Fibroblast of gingiva (primary cell): ENCODE measurements around the gene FARP1.
A peak's percentile ranks its signal among the peaks of the same experiment; 100 is the strongest.

Experiments used
- DNase-seq: peaks from one replicate; pipeline ENCODE4 v3.0.0-alpha.2; 2011; ENCODE audit warnings: low read depth

The FARP1 gene

GRCh38 chr13:98175823-98176222, 32.9 kb downstream of the FARP1 start:
- no peak for DNase-seq

GRCh38 chr13:98176777-98177608, 34.1 kb downstream of the FARP1 start, which contains the start of gene RNF113B:
Gene RNF113B (minus strand): TSS chr13:98177269. CDS start chr13:98177236, 33 bp downstream.
- no peak for DNase-seq

- DNase-seq: no peak
Measured at GRCh38 chr13:98180092-98180491, 37.2 kb downstream of the FARP1 start.

GRCh38 chr13:98181111-98181815, 38.4 kb downstream of the FARP1 start:
- DNase-seq: peak; percentile 16

GRCh38 chr13:98182153-98182552, 39.3 kb downstream of the FARP1 start:
- no peak for DNase-seq

- DNase-seq: no peak
Measured at GRCh38 chr13:98182589-98182988, 39.7 kb downstream of the FARP1 start.

- peak; percentile 31 for DNase-seq
Measured at GRCh38 chr13:98184792-98185191, 41.9 kb downstream of the FARP1 start.

- no peak for DNase-seq
Measured at GRCh38 chr13:98187155-98187964, 44.5 kb downstream of the FARP1 start.

- no peak for DNase-seq
Measured at GRCh38 chr13:98187965-98188261, 45.0 kb downstream of the FARP1 start.

GRCh38 chr13:98188544-98189166, 45.8 kb downstream of the FARP1 start:
- no peak for DNase-seq

GRCh38 chr13:98189841-98190505, 47.1 kb downstream of the FARP1 start:
- DNase-seq: no peak

- no peak for DNase-seq
Measured at GRCh38 chr13:98190889-98191444, 48.1 kb downstream of the FARP1 start.

- no peak for DNase-seq
Measured at GRCh38 chr13:98192008-98192407, 49.1 kb downstream of the FARP1 start.

GRCh38 chr13:98195054-98195791, 52.3 kb downstream of the FARP1 start:
- DNase-seq: no peak

- no peak for DNase-seq
Measured at GRCh38 chr13:98198683-98199082, 55.8 kb downstream of the FARP1 start.

- no peak for DNase-seq
Measured at GRCh38 chr13:98199480-98199879, 56.6 kb downstream of the FARP1 start.

GRCh38 chr13:98200211-98200878, 57.5 kb downstream of the FARP1 start:
- DNase-seq: no peak

GRCh38 chr13:98201189-98201588, 58.3 kb downstream of the FARP1 start:
- no peak for DNase-seq

GRCh38 chr13:98201984-98202383, 59.1 kb downstream of the FARP1 start:
- no peak for DNase-seq
